Neural cell (in vitro differentiated cells): Measurements from ENCODE around the gene TIGD1. TPM values are rescaled to one million over a fixed set of nuclear protein-coding genes. Genes with fewer than 3 reads are reported as not detected.

Experiments
- H2AFZ ChIP-seq: fragments of 200-600, 300-800 bp; sonication (generic), shearing (Covaris generic); 2 replicates; pipeline ENCODE4 v1.6.0; 2014; ENCODE audit warnings: low read depth, mild to moderate bottlenecking, antibody characterized with exemption, low read length, moderate library complexity
- H3F3A ChIP-seq: fragments of 200-600 bp; shearing (Covaris generic); 2 replicates; pipeline ENCODE4 v1.6.1; 2016; ENCODE audit warnings: mild to moderate bottlenecking, moderate library complexity, mixed read lengths, antibody characterized with exemption, low read length; ENCODE audit not compliant: insufficient read depth, poor library complexity, severe bottlenecking
- H3K27ac ChIP-seq: fragments of 200-600, 300-800 bp; sonication (generic), shearing (Covaris generic); 2 replicates; pipeline ENCODE4 v1.5.1; 2014; ENCODE audit warnings: mild to moderate bottlenecking, low read length, moderate library complexity
- H3K27me3 ChIP-seq: fragments of 300-800, 200-600 bp; sonication (generic), shearing (Covaris generic); 2 replicates; pipeline ENCODE4 v1.6.0; 2014; ENCODE audit warnings: mild to moderate bottlenecking, low read depth, low read length, moderate library complexity; ENCODE audit not compliant: insufficient read depth
- H3K36me3 ChIP-seq: fragments of 300-800, 200-600 bp; sonication (generic), shearing (Covaris generic); 2 replicates; pipeline ENCODE4 v1.5.1; 2014; ENCODE audit warnings: mild to moderate bottlenecking, antibody characterized with exemption, low read length, moderate library complexity; ENCODE audit not compliant: insufficient read depth
- H3K4me2 ChIP-seq: fragments of 300-800, 200-600 bp; sonication (generic), shearing (Covaris generic); 2 replicates; pipeline ENCODE4 v1.6.0; 2014; ENCODE audit warnings: mild to moderate bottlenecking, low read length
- H3K4me3 ChIP-seq: fragments of 300-800, 200-600 bp; sonication (generic), shearing (Covaris generic); 2 replicates; pipeline ENCODE4 v1.5.1; 2014; ENCODE audit warnings: mild to moderate bottlenecking, low read length, moderate library complexity
- H3K79me2 ChIP-seq: fragments of 200-600 bp; shearing (Covaris generic); replicated peaks from 2 replicates; pipeline ENCODE4 v1.6.0; 2014; ENCODE audit warnings: mild to moderate bottlenecking, low read length, moderate library complexity; ENCODE audit not compliant: insufficient read depth
- H3K9ac ChIP-seq: fragments of 300-800, 200-600 bp; sonication (generic), shearing (Covaris generic); 2 replicates; pipeline ENCODE4 v1.6.1; 2016; ENCODE audit warnings: mild to moderate bottlenecking, low read length, mixed read lengths
- H3K9me2 ChIP-seq: fragments of 200-600 bp; shearing (Covaris generic); 2 replicates; pipeline ENCODE4 v1.6.1; 2016; ENCODE audit warnings: mild to moderate bottlenecking, low read length, mixed read lengths; ENCODE audit not compliant: insufficient read depth
- H3K9me3 ChIP-seq: fragments of 200-600, 300-800 bp; sonication (generic), shearing (Covaris generic); 2 replicates; pipeline ENCODE4 v1.6.1; 2016; ENCODE audit warnings: mild to moderate bottlenecking, mixed run types, low read length, moderate library complexity, mixed read lengths
- H4K20me1 ChIP-seq: fragments of 200-600 bp; shearing (Covaris generic); 2 replicates; pipeline ENCODE4 v1.6.1; 2016; ENCODE audit warnings: mild to moderate bottlenecking, mixed run types; ENCODE audit not compliant: insufficient read depth
- EP300 ChIP-seq: fragments of 450-650 bp; conservative IDR thresholded peaks from 2 replicates; pipeline ENCODE4 v1.6.1; 2014; ENCODE audit warnings: antibody characterized with exemption, mild to moderate bottlenecking, moderate library complexity; ENCODE audit not compliant: poor library complexity, severe bottlenecking
- EZH2 ChIP-seq: fragments of 200-600, 300-800 bp; shearing (Covaris generic), sonication (generic); IDR thresholded peaks from 2 replicates; pipeline ENCODE4 v1.6.1; 2014; ENCODE audit warnings: antibody characterized with exemption, low read length, borderline replicate concordance, mild to moderate bottlenecking; ENCODE audit not compliant: insufficient read depth, poor library complexity, severe bottlenecking
- MXI1 ChIP-seq: fragments of 450-650 bp; conservative IDR thresholded peaks from 2 replicates; pipeline ENCODE4 v1.6.1; 2014; ENCODE audit warnings: antibody characterized with exemption, mild to moderate bottlenecking; ENCODE audit not compliant: poor library complexity, severe bottlenecking
- POLR2AphosphoS5 ChIP-seq: IDR thresholded peaks from 2 replicates; pipeline ENCODE4 v1.6.1; 2012
- RAD21 ChIP-seq: fragments of 450-650 bp; conservative IDR thresholded peaks from 2 replicates; pipeline ENCODE4 v1.6.1; 2014; ENCODE audit warnings: antibody characterized with exemption, mild to moderate bottlenecking, moderate library complexity
- SMC3 ChIP-seq: fragments of 450-650 bp; conservative IDR thresholded peaks from 2 replicates; pipeline ENCODE4 v1.6.1; 2014; ENCODE audit warnings: antibody characterized with exemption, mild to moderate bottlenecking, moderate library complexity; ENCODE audit not compliant: poor library complexity
- TAF1 ChIP-seq: IDR thresholded peaks from 2 replicates; pipeline ENCODE4 v1.6.1; 2012; ENCODE audit warnings: low read depth
- polyA plus RNA-seq: library from polyadenylated mRNA; depleted of rRNA; stranded (reverse); fragments of >200 nt; gene quantifications from 2 replicates; pipeline ENCODE4 v1.2.3, GENCODE V29; 2014
- TF ChIP-seq, protein P1 (sequence below): fragments of 450-650 bp; IDR thresholded peaks from 2 replicates; pipeline ENCODE4 v1.5.1; 2014; ENCODE audit warnings: antibody characterized with exemption, mild to moderate bottlenecking, moderate library complexity; ENCODE audit not compliant: poor library complexity, severe bottlenecking
- TF ChIP-seq, protein P2 (sequence below): IDR thresholded peaks from 2 replicates; pipeline ENCODE4 v1.6.1; 2012; ENCODE audit warnings: borderline replicate concordance

Gene TIGD1
- polyA plus RNA-seq, 1 donor from 2014 or later, result 29.3 TPM

DNA sequence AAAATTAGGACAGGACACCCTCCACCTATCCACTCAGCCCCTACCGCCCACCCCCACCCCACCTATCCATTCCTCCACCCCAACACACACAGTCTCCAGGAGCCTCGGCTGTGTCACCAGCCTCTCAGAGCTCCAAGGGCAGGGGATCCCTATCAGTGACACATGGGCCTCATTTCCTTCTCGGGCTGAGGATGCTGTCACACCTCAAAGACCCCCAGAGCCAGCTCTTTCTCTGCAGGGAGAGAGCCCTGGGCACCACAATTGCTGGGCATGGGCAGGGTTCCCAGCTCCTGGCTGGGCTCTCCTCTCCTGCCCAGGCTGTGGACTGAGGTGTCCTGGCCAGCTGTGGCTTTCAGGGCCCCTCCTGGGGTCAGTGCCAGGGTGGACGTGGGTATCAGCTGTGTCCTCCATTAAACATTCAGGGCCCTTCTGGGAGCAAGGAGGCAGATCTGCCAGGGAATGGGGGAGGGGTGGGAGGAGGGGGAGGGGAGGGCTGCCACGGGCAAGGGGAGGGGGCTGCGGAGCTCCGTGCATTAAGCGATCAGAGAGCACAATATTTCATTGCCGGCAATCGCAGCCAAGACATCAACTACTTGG, 48.5 kb downstream of the TIGD1 start:
- Histone ChIP-seq H3K9me3 (no peaks in the 10 kb centered on the region), H4K20me1 (no peaks in the 10 kb centered on the region), H3K36me3 (no peaks in the 10 kb centered on the region), H3K4me3 (peak overlapping the region; percentile 64), H3K9ac (peak overlapping the region; percentile 73), H2AFZ (no peak overlapping the region), H3K27me3 (peaks cover 10% of the 10 kb centered on the region), H3K27ac (peak overlapping the region; percentile 88), H3F3A (peaks cover 5% of the 10 kb centered on the region), H3K9me2 (no peaks in the 10 kb centered on the region), H3K4me2 (peak overlapping the region; percentile 62), H3K79me2 (no peaks in the 10 kb centered on the region)
- TF ChIP-seq EP300 (no peak), POLR2AphosphoS5 (no peak), RAD21 (no peak), EZH2 (no peak), MXI1 (no peak), TAF1 (no peak), SMC3 (no peak)
- TF ChIP-seq, protein P1, sequence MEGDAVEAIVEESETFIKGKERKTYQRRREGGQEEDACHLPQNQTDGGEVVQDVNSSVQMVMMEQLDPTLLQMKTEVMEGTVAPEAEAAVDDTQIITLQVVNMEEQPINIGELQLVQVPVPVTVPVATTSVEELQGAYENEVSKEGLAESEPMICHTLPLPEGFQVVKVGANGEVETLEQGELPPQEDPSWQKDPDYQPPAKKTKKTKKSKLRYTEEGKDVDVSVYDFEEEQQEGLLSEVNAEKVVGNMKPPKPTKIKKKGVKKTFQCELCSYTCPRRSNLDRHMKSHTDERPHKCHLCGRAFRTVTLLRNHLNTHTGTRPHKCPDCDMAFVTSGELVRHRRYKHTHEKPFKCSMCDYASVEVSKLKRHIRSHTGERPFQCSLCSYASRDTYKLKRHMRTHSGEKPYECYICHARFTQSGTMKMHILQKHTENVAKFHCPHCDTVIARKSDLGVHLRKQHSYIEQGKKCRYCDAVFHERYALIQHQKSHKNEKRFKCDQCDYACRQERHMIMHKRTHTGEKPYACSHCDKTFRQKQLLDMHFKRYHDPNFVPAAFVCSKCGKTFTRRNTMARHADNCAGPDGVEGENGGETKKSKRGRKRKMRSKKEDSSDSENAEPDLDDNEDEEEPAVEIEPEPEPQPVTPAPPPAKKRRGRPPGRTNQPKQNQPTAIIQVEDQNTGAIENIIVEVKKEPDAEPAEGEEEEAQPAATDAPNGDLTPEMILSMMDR, result no peak
- TF ChIP-seq, protein P2, sequence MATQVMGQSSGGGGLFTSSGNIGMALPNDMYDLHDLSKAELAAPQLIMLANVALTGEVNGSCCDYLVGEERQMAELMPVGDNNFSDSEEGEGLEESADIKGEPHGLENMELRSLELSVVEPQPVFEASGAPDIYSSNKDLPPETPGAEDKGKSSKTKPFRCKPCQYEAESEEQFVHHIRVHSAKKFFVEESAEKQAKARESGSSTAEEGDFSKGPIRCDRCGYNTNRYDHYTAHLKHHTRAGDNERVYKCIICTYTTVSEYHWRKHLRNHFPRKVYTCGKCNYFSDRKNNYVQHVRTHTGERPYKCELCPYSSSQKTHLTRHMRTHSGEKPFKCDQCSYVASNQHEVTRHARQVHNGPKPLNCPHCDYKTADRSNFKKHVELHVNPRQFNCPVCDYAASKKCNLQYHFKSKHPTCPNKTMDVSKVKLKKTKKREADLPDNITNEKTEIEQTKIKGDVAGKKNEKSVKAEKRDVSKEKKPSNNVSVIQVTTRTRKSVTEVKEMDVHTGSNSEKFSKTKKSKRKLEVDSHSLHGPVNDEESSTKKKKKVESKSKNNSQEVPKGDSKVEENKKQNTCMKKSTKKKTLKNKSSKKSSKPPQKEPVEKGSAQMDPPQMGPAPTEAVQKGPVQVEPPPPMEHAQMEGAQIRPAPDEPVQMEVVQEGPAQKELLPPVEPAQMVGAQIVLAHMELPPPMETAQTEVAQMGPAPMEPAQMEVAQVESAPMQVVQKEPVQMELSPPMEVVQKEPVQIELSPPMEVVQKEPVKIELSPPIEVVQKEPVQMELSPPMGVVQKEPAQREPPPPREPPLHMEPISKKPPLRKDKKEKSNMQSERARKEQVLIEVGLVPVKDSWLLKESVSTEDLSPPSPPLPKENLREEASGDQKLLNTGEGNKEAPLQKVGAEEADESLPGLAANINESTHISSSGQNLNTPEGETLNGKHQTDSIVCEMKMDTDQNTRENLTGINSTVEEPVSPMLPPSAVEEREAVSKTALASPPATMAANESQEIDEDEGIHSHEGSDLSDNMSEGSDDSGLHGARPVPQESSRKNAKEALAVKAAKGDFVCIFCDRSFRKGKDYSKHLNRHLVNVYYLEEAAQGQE, result no peak

DNA sequence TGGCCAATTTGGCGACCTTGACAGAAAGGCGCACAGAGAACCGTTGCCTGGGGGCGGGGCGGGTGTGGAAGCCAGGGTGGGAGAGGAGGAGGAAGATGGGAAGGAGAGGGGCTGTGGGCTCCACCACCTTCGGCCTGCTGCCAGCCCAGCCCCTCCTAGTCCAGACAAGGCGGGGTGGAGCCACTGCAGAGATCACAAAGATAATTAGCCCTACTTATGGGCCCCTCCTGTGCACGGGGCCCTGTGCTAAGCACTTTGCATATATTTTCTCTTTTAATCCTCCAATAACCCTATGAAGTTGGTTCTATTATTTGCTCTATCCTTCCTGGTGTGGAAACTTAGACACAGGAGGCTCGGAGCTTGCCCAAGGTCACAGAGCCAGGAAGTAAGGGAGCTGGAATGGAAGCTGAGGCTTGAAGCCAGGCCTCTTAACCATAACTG, 49.0 kb downstream of the TIGD1 start:
- Histone ChIP-seq H3K36me3 (no peaks in the 10 kb centered on the region), H3F3A (peaks cover 5% of the 10 kb centered on the region), H3K4me3 (no peak overlapping the region), H2AFZ (no peak overlapping the region), H3K79me2 (no peaks in the 10 kb centered on the region), H3K27me3 (peaks cover 10% of the 10 kb centered on the region), H3K4me2 (no peak overlapping the region), H4K20me1 (no peaks in the 10 kb centered on the region), H3K9me3 (no peaks in the 10 kb centered on the region), H3K9me2 (no peaks in the 10 kb centered on the region), H3K27ac (peak overlapping the region; percentile 88), H3K9ac (peak overlapping the region; percentile 73)
- TF ChIP-seq, protein P2, result no peak
- TF ChIP-seq, protein P1, result no peak
- TF ChIP-seq RAD21 (no peak), SMC3 (no peak), POLR2AphosphoS5 (no peak), EP300 (no peak), TAF1 (no peak), MXI1 (no peak), EZH2 (no peak)
